GM12878 (cell line): ENCODE measurements around the gene NBR1. TPM values are rescaled to one million over a fixed set of nuclear protein-coding genes. Genes with fewer than 3 reads are reported as not detected.
A peak's percentile ranks its signal among the peaks of the same experiment; 100 is the strongest.

Experiments used
- CHD2 ChIP-seq: IDR thresholded peaks from 2 replicates; pipeline ENCODE4 v1.6.1; 2011; ENCODE audit warnings: low read depth, low read length, improper control_type of control experiment, borderline replicate concordance
- CTCF ChIP-seq, 3 experiments: IDR thresholded peaks in 2 of 3; conservative IDR thresholded peaks in 1 of 3; 2 replicates each; pipeline ENCODE4 v1.5.1; 2011; ENCODE audit warnings: low read depth in 3 of 3, low read length in 3 of 3, mild to moderate bottlenecking in 3 of 3, control low read depth in 2 of 3, moderate library complexity in 2 of 3, inconsistent platforms in 1 of 3, mixed read lengths in 1 of 3; ENCODE audit not compliant: control insufficient read depth in 2 of 3, insufficient read depth in 1 of 3; ENCODE audit errors: extremely low read depth in 1 of 3
- GABPA ChIP-seq: IDR thresholded peaks from 2 replicates; pipeline ENCODE4 v1.6.1; 2014; ENCODE audit warnings: antibody characterized with exemption, low read depth, mild to moderate bottlenecking, inconsistent platforms
- HDGF ChIP-seq: fragments of 450-650 bp; IDR thresholded peaks from 2 replicates; pipeline ENCODE4 v1.6.1; 2016; ENCODE audit warnings: antibody characterized with exemption
- KDM1A ChIP-seq: fragments of 200-600 bp; sonication (generic); IDR thresholded peaks from 2 replicates; pipeline ENCODE4 v1.6.1; 2016; ENCODE audit warnings: borderline replicate concordance
- MXI1 ChIP-seq: fragments of 150-350 bp; IDR thresholded peaks from 2 replicates; pipeline ENCODE4 v1.6.1; 2011; ENCODE audit warnings: low read depth, mild to moderate bottlenecking, inconsistent platforms, low read length, improper control_type of control experiment
- NBN ChIP-seq: fragments of 450-650 bp; IDR thresholded peaks from 2 replicates; pipeline ENCODE4 v1.6.1; 2016
- NKRF ChIP-seq: fragments of 450-650 bp; conservative IDR thresholded peaks from 2 replicates; pipeline ENCODE4 v1.6.1; 2017; ENCODE audit warnings: mild to moderate bottlenecking, moderate library complexity
- NR2F1 ChIP-seq: fragments of 450-650 bp; conservative IDR thresholded peaks from 2 replicates; pipeline ENCODE4 v1.6.1; 2017; ENCODE audit warnings: mild to moderate bottlenecking
- RELA ChIP-seq: fragments of 450-650 bp; IDR thresholded peaks from 2 replicates; pipeline ENCODE4 v1.8.0; 2014; ENCODE audit warnings: borderline replicate concordance; ENCODE audit not compliant: partially characterized antibody
- SP1 ChIP-seq: IDR thresholded peaks from one replicate; pipeline ENCODE4 v1.6.1; 2011; ENCODE audit warnings: low read depth, low read length
- SPI1 ChIP-seq: IDR thresholded peaks from 2 replicates; pipeline ENCODE4 v1.6.1; 2011; ENCODE audit warnings: low read depth, mild to moderate bottlenecking, low read length, moderate library complexity, borderline replicate concordance; ENCODE audit not compliant: insufficient read depth
- TBL1XR1 ChIP-seq: IDR thresholded peaks from 2 replicates; pipeline ENCODE4 v1.6.1; 2012; ENCODE audit warnings: low read depth, low read length, improper control_type of control experiment
- YY1 ChIP-seq: IDR thresholded peaks from 2 replicates; pipeline ENCODE4 v1.6.1; 2011; ENCODE audit warnings: low read depth, mild to moderate bottlenecking, low read length
- ZZZ3 ChIP-seq: IDR thresholded peaks from 2 replicates; pipeline ENCODE4 v1.6.1; 2011; ENCODE audit warnings: low read depth; ENCODE audit not compliant: control insufficient read depth, insufficient read length
- polyA plus RNA-seq, 11 experiments: library from polyadenylated mRNA; depleted of rRNA in 4 of 11; unstranded in 6 of 11; stranded (reverse) in 5 of 11; fragments of >200 nt; fragmentation: Nextera tagmentation in 4 of 11; fragmentation: Illumina TruSeq in 1 of 11; extraction: Ambion mirVana in 4 of 11; extraction: Trizol in 1 of 11; gene quantifications; 1 replicate in 1 of 11; 2 replicates in 10 of 11; pipeline versions ENCODE4 v1.2.1 to v1.2.3, GENCODE V29; 2011 to 2016; ENCODE audit warnings: inconsistent platforms in 2 of 11, missing spikeins in 2 of 11, low read depth in 1 of 11
- total RNA-seq, 4 experiments: library from RNA; depleted of rRNA in 3 of 4; stranded (reverse); fragments of >200 nt in 3 of 4; fragmentation: Illumina TruSeq in 1 of 4; extraction: Trizol in 1 of 4; gene quantifications; 2 replicates each; pipeline versions ENCODE4 v1.2.1 to v1.2.3, GENCODE V29; 2013 to 2021
- TF ChIP-seq, protein P1 (sequence below): fragments of 450-650 bp; IDR thresholded peaks from 2 replicates; pipeline ENCODE4 v1.6.1; 2017; ENCODE audit warnings: mild to moderate bottlenecking, moderate library complexity
- TF ChIP-seq, protein P2 (sequence below): fragments of 150-350 bp; IDR thresholded peaks from 2 replicates; pipeline ENCODE4 v1.6.1; 2016; ENCODE audit warnings: low read depth, low read length

The NBR1 gene
- total and polyA plus RNA-seq, 10 of the 15 experiments (the other 5 are each of a cell fraction or from before 2014, with no cell fraction given): 3.5 to 55.2 (median 28.2) TPM

- TF ChIP-seq, protein P1, sequence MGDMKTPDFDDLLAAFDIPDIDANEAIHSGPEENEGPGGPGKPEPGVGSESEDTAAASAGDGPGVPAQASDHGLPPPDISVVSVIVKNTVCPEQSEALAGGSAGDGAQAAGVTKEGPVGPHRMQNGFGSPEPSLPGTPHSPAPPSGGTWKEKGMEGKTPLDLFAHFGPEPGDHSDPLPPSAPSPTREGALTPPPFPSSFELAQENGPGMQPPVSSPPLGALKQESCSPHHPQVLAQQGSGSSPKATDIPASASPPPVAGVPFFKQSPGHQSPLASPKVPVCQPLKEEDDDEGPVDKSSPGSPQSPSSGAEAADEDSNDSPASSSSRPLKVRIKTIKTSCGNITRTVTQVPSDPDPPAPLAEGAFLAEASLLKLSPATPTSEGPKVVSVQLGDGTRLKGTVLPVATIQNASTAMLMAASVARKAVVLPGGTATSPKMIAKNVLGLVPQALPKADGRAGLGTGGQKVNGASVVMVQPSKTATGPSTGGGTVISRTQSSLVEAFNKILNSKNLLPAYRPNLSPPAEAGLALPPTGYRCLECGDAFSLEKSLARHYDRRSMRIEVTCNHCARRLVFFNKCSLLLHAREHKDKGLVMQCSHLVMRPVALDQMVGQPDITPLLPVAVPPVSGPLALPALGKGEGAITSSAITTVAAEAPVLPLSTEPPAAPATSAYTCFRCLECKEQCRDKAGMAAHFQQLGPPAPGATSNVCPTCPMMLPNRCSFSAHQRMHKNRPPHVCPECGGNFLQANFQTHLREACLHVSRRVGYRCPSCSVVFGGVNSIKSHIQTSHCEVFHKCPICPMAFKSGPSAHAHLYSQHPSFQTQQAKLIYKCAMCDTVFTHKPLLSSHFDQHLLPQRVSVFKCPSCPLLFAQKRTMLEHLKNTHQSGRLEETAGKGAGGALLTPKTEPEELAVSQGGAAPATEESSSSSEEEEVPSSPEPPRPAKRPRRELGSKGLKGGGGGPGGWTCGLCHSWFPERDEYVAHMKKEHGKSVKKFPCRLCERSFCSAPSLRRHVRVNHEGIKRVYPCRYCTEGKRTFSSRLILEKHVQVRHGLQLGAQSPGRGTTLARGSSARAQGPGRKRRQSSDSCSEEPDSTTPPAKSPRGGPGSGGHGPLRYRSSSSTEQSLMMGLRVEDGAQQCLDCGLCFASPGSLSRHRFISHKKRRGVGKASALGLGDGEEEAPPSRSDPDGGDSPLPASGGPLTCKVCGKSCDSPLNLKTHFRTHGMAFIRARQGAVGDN: peak; percentile 64
- TF ChIP-seq CHD2 (peak; percentile 28; the same call in 1 of the 2 replicates), GABPA (0 out of 2 replicates have a peak, but pooled peaks have one; percentile 6), KDM1A (no peak), RELA (no peak), NKRF (peak; percentile 63; the same call in 1 of the 2 replicates), SPI1 (no peak), NR2F1 (no peak), HDGF (peak; percentile 54; the same call in 1 of the 2 replicates), CTCF (IDR thresholded peaks at IDR 0.05 in 2 of 3, conservative IDR thresholded peaks at IDR 0.05 in 1 of 3; ENCODE audit: control insufficient read depth in 2 of 3, extremely low read depth in 1 of 3, insufficient read depth in 1 of 3, low read depth in 3 of 3, low read length in 3 of 3) (peak; percentile 29 to 45 (median 44); a peak in 3 of 6 replicates), TBL1XR1 (no peak), MXI1 (peak; percentile 11; the same call in 1 of the 2 replicates), NBN (peak; percentile 79; the same call in 1 of the 2 replicates), SP1 (no peak), ZZZ3 (no peak), YY1 (peak; percentile 37; the same call in 1 of the 2 replicates)
- TF ChIP-seq, protein P2, sequence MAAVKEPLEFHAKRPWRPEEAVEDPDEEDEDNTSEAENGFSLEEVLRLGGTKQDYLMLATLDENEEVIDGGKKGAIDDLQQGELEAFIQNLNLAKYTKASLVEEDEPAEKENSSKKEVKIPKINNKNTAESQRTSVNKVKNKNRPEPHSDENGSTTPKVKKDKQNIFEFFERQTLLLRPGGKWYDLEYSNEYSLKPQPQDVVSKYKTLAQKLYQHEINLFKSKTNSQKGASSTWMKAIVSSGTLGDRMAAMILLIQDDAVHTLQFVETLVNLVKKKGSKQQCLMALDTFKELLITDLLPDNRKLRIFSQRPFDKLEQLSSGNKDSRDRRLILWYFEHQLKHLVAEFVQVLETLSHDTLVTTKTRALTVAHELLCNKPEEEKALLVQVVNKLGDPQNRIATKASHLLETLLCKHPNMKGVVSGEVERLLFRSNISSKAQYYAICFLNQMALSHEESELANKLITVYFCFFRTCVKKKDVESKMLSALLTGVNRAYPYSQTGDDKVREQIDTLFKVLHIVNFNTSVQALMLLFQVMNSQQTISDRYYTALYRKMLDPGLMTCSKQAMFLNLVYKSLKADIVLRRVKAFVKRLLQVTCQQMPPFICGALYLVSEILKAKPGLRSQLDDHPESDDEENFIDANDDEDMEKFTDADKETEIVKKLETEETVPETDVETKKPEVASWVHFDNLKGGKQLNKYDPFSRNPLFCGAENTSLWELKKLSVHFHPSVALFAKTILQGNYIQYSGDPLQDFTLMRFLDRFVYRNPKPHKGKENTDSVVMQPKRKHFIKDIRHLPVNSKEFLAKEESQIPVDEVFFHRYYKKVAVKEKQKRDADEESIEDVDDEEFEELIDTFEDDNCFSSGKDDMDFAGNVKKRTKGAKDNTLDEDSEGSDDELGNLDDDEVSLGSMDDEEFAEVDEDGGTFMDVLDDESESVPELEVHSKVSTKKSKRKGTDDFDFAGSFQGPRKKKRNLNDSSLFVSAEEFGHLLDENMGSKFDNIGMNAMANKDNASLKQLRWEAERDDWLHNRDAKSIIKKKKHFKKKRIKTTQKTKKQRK: no peak
Measured at GRCh38 chr17:43211480-43212402, 40.7 kb downstream of the NBR1 start, which contains the start of gene TMEM106A (continued).
